Liver (tissue), 9 donors: ENCODE measurements around the gene MINK1. TPM values are rescaled to one million over a fixed set of nuclear protein-coding genes. Genes with fewer than 3 reads are reported as not detected.

Experiments
- DNase-seq: peaks from one replicate; pipeline ENCODE4 v3.0.0-alpha.2; 2017; ENCODE audit warnings: low spot score
- H3K27ac ChIP-seq, 2 donors: one replicate each; pipeline ENCODE4 v1.7.0; 2013; ENCODE audit warnings: inconsistent platforms in 2 of 2, low read length in 2 of 2, control low read depth in 1 of 2, low read depth in 1 of 2, mild to moderate bottlenecking in 1 of 2
- H3K27me3 ChIP-seq, 4 donors: one replicate each; pipeline versions ENCODE4 v1.6.1 to v1.7.0; 2013; ENCODE audit warnings: low read length in 3 of 4, inconsistent platforms in 1 of 4, mild to moderate bottlenecking in 1 of 4, moderate library complexity in 1 of 4; ENCODE audit not compliant: control insufficient read depth in 4 of 4, insufficient read depth in 4 of 4
- H3K36me3 ChIP-seq, 4 donors: one replicate each; pipeline versions ENCODE4 v1.6.1 to v1.7.0; 2013; ENCODE audit warnings: low read length in 3 of 4, mild to moderate bottlenecking in 3 of 4, low read depth in 1 of 4, moderate library complexity in 1 of 4; ENCODE audit not compliant: control insufficient read depth in 4 of 4, insufficient read depth in 3 of 4
- H3K4me1 ChIP-seq, 4 donors: one replicate each; pipeline versions ENCODE4 v1.6.1 to v1.7.0; 2013; ENCODE audit warnings: low read length in 3 of 4, mild to moderate bottlenecking in 3 of 4, moderate library complexity in 1 of 4; ENCODE audit not compliant: control insufficient read depth in 4 of 4, insufficient read depth in 4 of 4
- H3K4me3 ChIP-seq, 3 donors: one replicate each; pipeline versions ENCODE4 v1.6.1 to v1.7.0; 2013; ENCODE audit warnings: low read length in 3 of 3, control low read depth in 1 of 3, low read depth in 1 of 3, mild to moderate bottlenecking in 1 of 3
- H3K9ac ChIP-seq, 2 donors: one replicate each; pipeline ENCODE4 v1.7.0; 2013; ENCODE audit warnings: low read length in 2 of 2, mild to moderate bottlenecking in 2 of 2, moderate library complexity in 2 of 2, control low read depth in 1 of 2, low read depth in 1 of 2
- H3K9me3 ChIP-seq, 4 donors: one replicate each; pipeline versions ENCODE4 v1.6.1 to v1.7.0; 2013; ENCODE audit warnings: low read length in 3 of 4; ENCODE audit not compliant: control insufficient read depth in 4 of 4
- EGR1 ChIP-seq, 2 donors: IDR thresholded peaks; 2 replicates each; pipeline ENCODE4 v1.6.1; 2016 to 2018; ENCODE audit warnings: antibody characterized with exemption in 2 of 2, low read depth in 2 of 2
- FOXA1 ChIP-seq: IDR thresholded peaks from 2 replicates; pipeline ENCODE4 v1.6.1; 2016; ENCODE audit warnings: antibody characterized with exemption
- FOXA2 ChIP-seq: IDR thresholded peaks from 2 replicates; pipeline ENCODE4 v1.6.1; 2016; ENCODE audit warnings: antibody characterized with exemption
- GABPA ChIP-seq, 2 donors: IDR thresholded peaks in 1 of 2; conservative IDR thresholded peaks in 1 of 2; 2 replicates each; pipeline ENCODE4 v1.6.1; 2016; ENCODE audit warnings: antibody characterized with exemption in 2 of 2, mild to moderate bottlenecking in 1 of 2, moderate library complexity in 1 of 2
- HNF4G ChIP-seq: IDR thresholded peaks from 2 replicates; pipeline ENCODE4 v1.6.1; 2016; ENCODE audit warnings: antibody characterized with exemption
- JUND ChIP-seq, 2 donors: IDR thresholded peaks; 2 replicates each; pipeline ENCODE4 v1.6.1; 2016; ENCODE audit warnings: antibody characterized with exemption in 2 of 2
- NR2F2 ChIP-seq: IDR thresholded peaks from 2 replicates; pipeline ENCODE4 v1.6.1; 2016; ENCODE audit warnings: antibody characterized with exemption
- RAD21 ChIP-seq, 2 donors: IDR thresholded peaks; 2 replicates each; pipeline ENCODE4 v1.6.1; 2016; ENCODE audit warnings: antibody characterized with exemption in 2 of 2, mild to moderate bottlenecking in 2 of 2
- RXRA ChIP-seq, 2 donors: IDR thresholded peaks; 2 replicates each; pipeline ENCODE4 v1.6.1; 2017 to 2018; ENCODE audit warnings: antibody characterized with exemption in 2 of 2, mild to moderate bottlenecking in 1 of 2
- SP1 ChIP-seq: IDR thresholded peaks from 2 replicates; pipeline ENCODE4 v1.6.1; 2018; ENCODE audit warnings: antibody characterized with exemption, mild to moderate bottlenecking
- TAF1 ChIP-seq: conservative IDR thresholded peaks from 2 replicates; pipeline ENCODE4 v1.6.1; 2016; ENCODE audit warnings: antibody characterized with exemption, mild to moderate bottlenecking
- YY1 ChIP-seq: IDR thresholded peaks from 2 replicates; pipeline ENCODE4 v1.6.1; 2016; ENCODE audit warnings: antibody characterized with exemption, mild to moderate bottlenecking
- WGBS: extraction: QIAGEN DNeasy Blood & Tissue Kit; methylation state at CpG from one replicate; pipeline ENCODE4 v1.1.7; 2013; 5-methylcytosine and 5-hydroxymethylcytosine counted together
- polyA plus RNA-seq, 2 donors: library from polyadenylated mRNA; stranded (reverse) in 1 of 2; unstranded in 1 of 2; fragments of 200-250 nt in 1 of 2; fragments of >200 nt in 1 of 2; fragmentation: Nextera tagmentation in 1 of 2; extraction: Ambion mirVana in 1 of 2; gene quantifications; one replicate each; pipeline versions ENCODE4 v1.2.1 to v1.2.3, GENCODE V29; 2013 to 2015
- total RNA-seq, 2 donors: library from RNA; depleted of rRNA; stranded (reverse); fragments of >200 nt; gene quantifications; one replicate each; pipeline ENCODE4 v1.2.3, GENCODE V29; 2014
- TF ChIP-seq, protein P1 (sequence below): fragments of 150-350 bp; IDR thresholded peaks from 2 replicates; pipeline ENCODE4 v1.5.1; 2017; ENCODE audit warnings: improper control_type of control experiment, low read depth, low read length; ENCODE audit not compliant: missing input control
- TF ChIP-seq, protein P2 (sequence below): IDR thresholded peaks from 2 replicates; pipeline ENCODE4 v1.6.1; 2016; ENCODE audit warnings: antibody characterized with exemption
- TF ChIP-seq, protein P3 (sequence below): IDR thresholded peaks from 2 replicates; pipeline ENCODE4 v1.6.1; 2016; ENCODE audit warnings: antibody characterized with exemption
- TF ChIP-seq, protein P4 (sequence below): IDR thresholded peaks from 2 replicates; pipeline ENCODE4 v1.6.1; 2016; ENCODE audit warnings: antibody characterized with exemption
- TF ChIP-seq, protein P5 (sequence below): IDR thresholded peaks from 2 replicates; pipeline ENCODE4 v1.6.1; 2016; ENCODE audit warnings: antibody characterized with exemption, mild to moderate bottlenecking
- donor health status: healthy.
- donor health status: healthy.
- donor health status: healthy.
- donor health status: healthy.
- donor health status: healthy.

The MINK1 gene
- total and polyA plus RNA-seq, 4 donors = 6.9 to 30.6 (median 21.1) TPM

DNA sequence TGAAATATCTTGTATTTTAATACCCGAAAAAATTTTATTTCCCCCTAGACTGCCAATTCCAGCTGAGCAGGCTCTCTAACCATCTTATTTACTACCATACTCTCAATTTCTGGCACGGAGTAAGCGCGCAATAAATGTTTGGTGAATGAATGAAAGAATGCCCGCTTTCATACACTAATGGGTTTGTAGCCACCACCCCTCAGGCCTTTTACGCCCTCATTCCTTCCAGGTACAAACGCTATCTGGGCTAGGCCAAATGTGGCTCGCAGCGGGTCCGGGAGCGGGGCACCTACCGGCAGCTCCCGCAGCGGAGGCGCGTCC is 26.7 kb upstream of the MINK1 start (continued):
- TF ChIP-seq, protein P1, sequence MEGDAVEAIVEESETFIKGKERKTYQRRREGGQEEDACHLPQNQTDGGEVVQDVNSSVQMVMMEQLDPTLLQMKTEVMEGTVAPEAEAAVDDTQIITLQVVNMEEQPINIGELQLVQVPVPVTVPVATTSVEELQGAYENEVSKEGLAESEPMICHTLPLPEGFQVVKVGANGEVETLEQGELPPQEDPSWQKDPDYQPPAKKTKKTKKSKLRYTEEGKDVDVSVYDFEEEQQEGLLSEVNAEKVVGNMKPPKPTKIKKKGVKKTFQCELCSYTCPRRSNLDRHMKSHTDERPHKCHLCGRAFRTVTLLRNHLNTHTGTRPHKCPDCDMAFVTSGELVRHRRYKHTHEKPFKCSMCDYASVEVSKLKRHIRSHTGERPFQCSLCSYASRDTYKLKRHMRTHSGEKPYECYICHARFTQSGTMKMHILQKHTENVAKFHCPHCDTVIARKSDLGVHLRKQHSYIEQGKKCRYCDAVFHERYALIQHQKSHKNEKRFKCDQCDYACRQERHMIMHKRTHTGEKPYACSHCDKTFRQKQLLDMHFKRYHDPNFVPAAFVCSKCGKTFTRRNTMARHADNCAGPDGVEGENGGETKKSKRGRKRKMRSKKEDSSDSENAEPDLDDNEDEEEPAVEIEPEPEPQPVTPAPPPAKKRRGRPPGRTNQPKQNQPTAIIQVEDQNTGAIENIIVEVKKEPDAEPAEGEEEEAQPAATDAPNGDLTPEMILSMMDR = no peak
- no peak for TF ChIP-seq NR2F2
- TF ChIP-seq HNF4G = no peak
- TF ChIP-seq, protein P2, sequence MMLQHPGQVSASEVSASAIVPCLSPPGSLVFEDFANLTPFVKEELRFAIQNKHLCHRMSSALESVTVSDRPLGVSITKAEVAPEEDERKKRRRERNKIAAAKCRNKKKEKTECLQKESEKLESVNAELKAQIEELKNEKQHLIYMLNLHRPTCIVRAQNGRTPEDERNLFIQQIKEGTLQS = no peak
- no peak for TF ChIP-seq FOXA2
- no peak for TF ChIP-seq FOXA1
- TF ChIP-seq RAD21 (IDR thresholded peaks at IDR 0.05) = no peak

DNA sequence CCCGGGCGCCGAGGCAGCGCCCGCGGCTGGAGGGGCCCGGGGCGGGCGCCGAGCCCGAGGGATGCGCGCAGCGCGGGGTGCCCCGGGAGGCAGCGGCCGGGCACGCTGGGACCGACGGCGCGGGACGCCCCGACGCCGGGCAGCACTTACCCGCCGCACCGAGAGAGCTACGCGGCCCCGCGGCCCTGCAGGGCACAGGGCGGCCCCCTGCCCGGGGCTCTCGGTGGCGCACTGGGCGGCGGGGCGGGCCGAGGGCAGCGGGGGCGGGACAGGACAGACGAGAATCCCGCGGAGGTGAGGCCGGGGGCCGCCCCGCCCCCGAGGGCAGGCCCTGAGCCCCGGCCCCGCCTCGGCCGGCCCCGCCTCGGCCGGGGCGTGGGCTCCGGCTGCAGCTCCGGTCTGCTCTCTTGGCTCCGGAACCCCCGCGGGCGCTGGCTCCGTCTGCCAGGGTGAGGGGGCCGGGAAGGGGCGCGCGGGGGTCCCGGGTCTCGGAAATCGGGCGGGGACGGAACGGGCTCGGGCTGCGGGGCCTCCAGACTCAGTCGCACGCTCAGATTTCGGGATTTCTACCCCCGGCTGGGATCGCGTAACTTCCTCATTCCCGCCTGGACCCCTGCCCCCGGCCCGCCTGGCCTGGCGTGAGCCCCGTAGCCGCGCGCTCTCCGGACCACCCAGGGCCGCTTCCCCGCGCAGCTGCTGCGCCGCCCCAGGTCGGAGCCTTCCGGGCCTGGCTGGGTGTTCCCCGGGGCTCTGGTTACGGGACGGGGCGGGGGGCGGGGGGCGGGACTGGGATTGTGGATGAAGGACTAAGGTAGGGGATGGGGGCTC is 26.1 kb upstream of the MINK1 start, which contains the start of gene PLD2:
PLD2 (plus strand) TSS at position 376 of the 828 bp plus-strand sequence. CDS start 621 bp downstream, outside the sequence.
- H3K27me3 ChIP-seq = no peaks in the 10 kb centered on the region
- peaks cover 0 to 5% (median 1%) of the 10 kb centered on the region in 4 donors for H3K36me3 ChIP-seq
- H3K4me3 ChIP-seq = peak within 1 kb of the TSS; percentile 67 to 87 (median 69)
- peaks cover 10 to 24% (median 17%) of the 10 kb centered on the region in 4 donors for H3K4me1 ChIP-seq
- TF ChIP-seq, protein P3, sequence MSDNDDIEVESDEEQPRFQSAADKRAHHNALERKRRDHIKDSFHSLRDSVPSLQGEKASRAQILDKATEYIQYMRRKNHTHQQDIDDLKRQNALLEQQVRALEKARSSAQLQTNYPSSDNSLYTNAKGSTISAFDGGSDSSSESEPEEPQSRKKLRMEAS = no peak
- TF ChIP-seq RAD21 (IDR thresholded peaks at IDR 0.05) (no peak), JUND (IDR thresholded peaks at IDR 0.05) (no peak), HNF4G (no peak), FOXA1 (no peak), SP1 (no peak), YY1 (no peak), GABPA (IDR thresholded peaks at IDR 0.05 in 1 of 2, conservative IDR thresholded peaks at IDR 0.05 in 1 of 2) (no peak), RXRA (IDR thresholded peaks at IDR 0.05) (no peak), TAF1 (no peak), NR2F2 (no peak), FOXA2 (no peak), EGR1 (IDR thresholded peaks at IDR 0.05; ENCODE audit: low read depth in 2 of 2) (no peak)
- TF ChIP-seq, protein P2 = no peak
- TF ChIP-seq, protein P4, sequence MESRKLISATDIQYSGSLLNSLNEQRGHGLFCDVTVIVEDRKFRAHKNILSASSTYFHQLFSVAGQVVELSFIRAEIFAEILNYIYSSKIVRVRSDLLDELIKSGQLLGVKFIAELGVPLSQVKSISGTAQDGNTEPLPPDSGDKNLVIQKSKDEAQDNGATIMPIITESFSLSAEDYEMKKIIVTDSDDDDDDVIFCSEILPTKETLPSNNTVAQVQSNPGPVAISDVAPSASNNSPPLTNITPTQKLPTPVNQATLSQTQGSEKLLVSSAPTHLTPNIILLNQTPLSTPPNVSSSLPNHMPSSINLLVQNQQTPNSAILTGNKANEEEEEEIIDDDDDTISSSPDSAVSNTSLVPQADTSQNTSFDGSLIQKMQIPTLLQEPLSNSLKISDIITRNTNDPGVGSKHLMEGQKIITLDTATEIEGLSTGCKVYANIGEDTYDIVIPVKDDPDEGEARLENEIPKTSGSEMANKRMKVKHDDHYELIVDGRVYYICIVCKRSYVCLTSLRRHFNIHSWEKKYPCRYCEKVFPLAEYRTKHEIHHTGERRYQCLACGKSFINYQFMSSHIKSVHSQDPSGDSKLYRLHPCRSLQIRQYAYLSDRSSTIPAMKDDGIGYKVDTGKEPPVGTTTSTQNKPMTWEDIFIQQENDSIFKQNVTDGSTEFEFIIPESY = no peak
- TF ChIP-seq, protein P5, sequence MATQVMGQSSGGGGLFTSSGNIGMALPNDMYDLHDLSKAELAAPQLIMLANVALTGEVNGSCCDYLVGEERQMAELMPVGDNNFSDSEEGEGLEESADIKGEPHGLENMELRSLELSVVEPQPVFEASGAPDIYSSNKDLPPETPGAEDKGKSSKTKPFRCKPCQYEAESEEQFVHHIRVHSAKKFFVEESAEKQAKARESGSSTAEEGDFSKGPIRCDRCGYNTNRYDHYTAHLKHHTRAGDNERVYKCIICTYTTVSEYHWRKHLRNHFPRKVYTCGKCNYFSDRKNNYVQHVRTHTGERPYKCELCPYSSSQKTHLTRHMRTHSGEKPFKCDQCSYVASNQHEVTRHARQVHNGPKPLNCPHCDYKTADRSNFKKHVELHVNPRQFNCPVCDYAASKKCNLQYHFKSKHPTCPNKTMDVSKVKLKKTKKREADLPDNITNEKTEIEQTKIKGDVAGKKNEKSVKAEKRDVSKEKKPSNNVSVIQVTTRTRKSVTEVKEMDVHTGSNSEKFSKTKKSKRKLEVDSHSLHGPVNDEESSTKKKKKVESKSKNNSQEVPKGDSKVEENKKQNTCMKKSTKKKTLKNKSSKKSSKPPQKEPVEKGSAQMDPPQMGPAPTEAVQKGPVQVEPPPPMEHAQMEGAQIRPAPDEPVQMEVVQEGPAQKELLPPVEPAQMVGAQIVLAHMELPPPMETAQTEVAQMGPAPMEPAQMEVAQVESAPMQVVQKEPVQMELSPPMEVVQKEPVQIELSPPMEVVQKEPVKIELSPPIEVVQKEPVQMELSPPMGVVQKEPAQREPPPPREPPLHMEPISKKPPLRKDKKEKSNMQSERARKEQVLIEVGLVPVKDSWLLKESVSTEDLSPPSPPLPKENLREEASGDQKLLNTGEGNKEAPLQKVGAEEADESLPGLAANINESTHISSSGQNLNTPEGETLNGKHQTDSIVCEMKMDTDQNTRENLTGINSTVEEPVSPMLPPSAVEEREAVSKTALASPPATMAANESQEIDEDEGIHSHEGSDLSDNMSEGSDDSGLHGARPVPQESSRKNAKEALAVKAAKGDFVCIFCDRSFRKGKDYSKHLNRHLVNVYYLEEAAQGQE = no peak
- TF ChIP-seq, protein P1 = no peak
- H3K9me3 ChIP-seq = no peaks in the 10 kb centered on the region
- under 1% methylated on average over 106 of the region's 106 CpGs for WGBS
- H3K9ac ChIP-seq = peak within 1 kb of the TSS; percentile 10 to 54
- peak within 1 kb of the TSS; percentile 35 to 59 for H3K27ac ChIP-seq
- DNase-seq = peak; percentile 81
